Panc1 (cell line): ENCODE data around the gene SLC25A17. TPM values are rescaled to one million over a fixed set of nuclear protein-coding genes. Genes with fewer than 3 reads are reported as not detected.
A peak's percentile ranks its signal among the peaks of the same experiment; 100 is the strongest.
"Not testable (repeated sequence)": the region's sequence is repeated elsewhere in the genome, so short reads cannot be mapped to it uniquely, and the experiment has no call there.

Experiments
- ATAC-seq: fragments of 200-7000 bp; cut with Tn5 transposase; 2 replicates; pipeline ENCODE4 v1.9.1; 2020; ENCODE audit warnings: mild to moderate bottlenecking, moderate library complexity
- BruUV-seq: library from RNA; stranded (reverse); fragments of 400-500 nt; replicated peaks from 2 replicates; lab custom pipeline; 2021; lab: Mats Ljungman, UMichigan
- CTCF ChIA-PET: fragments of 300-600 bp; sonication (Branson Sonifier 250); formaldehyde crosslinking; loops from one replicate; lab custom pipeline; 2022; ENCODE audit warnings: antibody characterized with exemption; lab: Charles Lee
- POLR2A ChIA-PET: fragments of 300-600 bp; sonication (Branson Sonifier 250); formaldehyde crosslinking; loops from one replicate; lab custom pipeline; 2022; ENCODE audit warnings: antibody characterized with exemption; lab: Charles Lee
- DNase-seq: peaks from one replicate; pipeline ENCODE4 v3.0.0-alpha.2; 2010; ENCODE audit warnings: low read depth, low spot score
- H3K27ac ChIP-seq: 2 replicates; pipeline ENCODE4 v1.5.1; 2011; ENCODE audit warnings: mild to moderate bottlenecking, low read length, inconsistent platforms
- H3K27me3 ChIP-seq: fragments of 200-500 bp; sonication (Bioruptor generic); 2 replicates; pipeline ENCODE4 v1.6.0; 2014; ENCODE audit warnings: low read length, inconsistent platforms; ENCODE audit not compliant: control insufficient read depth, insufficient read depth
- H3K36me3 ChIP-seq: fragments of 200-500 bp; sonication (Bioruptor generic); 2 replicates; pipeline ENCODE4 v1.5.1; 2014; ENCODE audit warnings: inconsistent platforms, mild to moderate bottlenecking, low read length, moderate library complexity; ENCODE audit not compliant: control insufficient read depth, insufficient read depth
- H3K4me1 ChIP-seq: 2 replicates; pipeline ENCODE4 v1.5.1; 2011; ENCODE audit warnings: inconsistent platforms, mild to moderate bottlenecking, low read length, moderate library complexity; ENCODE audit not compliant: control insufficient read depth, insufficient read depth
- H3K4me3 ChIP-seq, 2 experiments: 2 replicates each; pipeline ENCODE4 v1.5.1; 2011 to 2012; ENCODE audit warnings: low read depth in 2 of 2, low read length in 2 of 2, mild to moderate bottlenecking in 2 of 2, inconsistent platforms in 1 of 2, moderate library complexity in 1 of 2
- H3K9me3 ChIP-seq: fragments of 200-500 bp; sonication (Bioruptor generic); 2 replicates; pipeline ENCODE4 v1.5.1; 2014; ENCODE audit warnings: low read depth, mild to moderate bottlenecking, inconsistent platforms, low read length, moderate library complexity; ENCODE audit not compliant: control insufficient read depth, insufficient read depth
- CTCF ChIP-seq: fragments of 450-650 bp; IDR thresholded peaks from 2 replicates; pipeline ENCODE4 v1.5.1; 2017; ENCODE audit warnings: mild to moderate bottlenecking
- POLR2AphosphoS5 ChIP-seq: IDR thresholded peaks from 2 replicates; pipeline ENCODE4 v1.6.1; 2012; ENCODE audit warnings: mild to moderate bottlenecking, low read depth, low read length, moderate library complexity
- REST ChIP-seq, 2 experiments: IDR thresholded peaks; 2 replicates each; pipeline ENCODE4 v1.6.1; 2011 to 2012; ENCODE audit warnings: low read depth in 2 of 2, control low read depth in 1 of 2, low read length in 1 of 2, mild to moderate bottlenecking in 1 of 2, moderate library complexity in 1 of 2; ENCODE audit not compliant: insufficient read depth in 1 of 2
- SIN3A ChIP-seq: IDR thresholded peaks from 2 replicates; pipeline ENCODE4 v1.6.1; 2012; ENCODE audit warnings: low read depth, mild to moderate bottlenecking, low read length, moderate library complexity, borderline replicate concordance; ENCODE audit not compliant: insufficient read depth
- TCF7L2 ChIP-seq: IDR thresholded peaks from 2 replicates; pipeline ENCODE4 v1.6.1; 2011; ENCODE audit warnings: mild to moderate bottlenecking, low read depth, low read length, inconsistent platforms
- in situ Hi-C: cut with HindIII; loops from 2 replicates; pipeline ENCODE4 v1.10.0; 2016; ENCODE audit warnings: low sequenced_read_pairs, low pct_unique_long_range_greater_than_20kb
- intact Hi-C: fragments of 100-400 bp; cut with micrococcal nuclease; formaldehyde crosslinking; loops from one replicate; pipeline ENCODE4 v1.10.0; 2022; ENCODE audit not compliant: unreplicated experiment
- microRNA-seq: library from miRNA; unstranded; fragments of <30 nt; microRNA quantifications from one replicate; pipeline ENCODE4 v1.1.0, GENCODE V29; 2020; ENCODE audit not compliant: unreplicated experiment
- total RNA-seq: library from RNA; stranded (reverse); gene quantifications from one replicate; pipeline ENCODE4 v1.2.1, GENCODE V29; 2021; ENCODE audit not compliant: unreplicated experiment

SLC25A17 gene
- total RNA-seq, 1 experiment from 2014 or later = 28.9 TPM

- H3K27me3 ChIP-seq = no peaks in the 10 kb centered on the region
- peak overlapping the region; percentile 63 for H3K27ac ChIP-seq
- intact Hi-C loops = no loop called here
- POLR2A ChIA-PET = interaction anchor here (0.8 kb wide), 1 partner anchor 11 kb away, joined by 9 read pairs; no protein-coding TSS in a partner anchor
- H3K36me3 ChIP-seq = no peaks in the 10 kb centered on the region
- CTCF ChIA-PET = interaction anchor here (0.6 kb wide), 1 partner anchor 40 kb away, joined by 4 read pairs; no protein-coding TSS in a partner anchor
- TF ChIP-seq REST (IDR thresholded peaks at IDR 0.05; ENCODE audit: insufficient read depth in 1 of 2, low read depth in 2 of 2, low read length in 1 of 2) = no peak
- TF ChIP-seq CTCF = no peak
- TF ChIP-seq SIN3A = no peak
- TF ChIP-seq TCF7L2 = no peak
- no peak for TF ChIP-seq POLR2AphosphoS5
- peaks cover 6% of the 10 kb centered on the region for H3K4me1 ChIP-seq
- no peak overlapping the region for H3K4me3 ChIP-seq
- ATAC-seq (peak; percentile 67), DNase-seq (no peak)
- in situ Hi-C loops = no loop called here
- BruUV-seq = no TSS peak
- no peaks in the 10 kb centered on the region for H3K9me3 ChIP-seq
These were observed 97.9 kb downstream of the SLC25A17 start for GRCh38 chr22:40721266-40721665.

- ATAC-seq = peak; percentile 68
- BruUV-seq = no TSS peak
- ChIA-PET POLR2A (interaction anchor here (0.7 to 0.8 kb wide), 2 partner anchors 11 to 1005 kb away, joined by 7 to 9 read pairs; no protein-coding TSS in a partner anchor), CTCF (interaction anchor here (0.6 kb wide), 1 partner anchor 41 kb away, joined by 4 read pairs; no protein-coding TSS in a partner anchor)
- Histone ChIP-seq H3K4me1 (peaks cover 6% of the 10 kb centered on the region), H3K27ac (peak overlapping the region; percentile 63), H3K4me3 (no peak overlapping the region), H3K36me3 (no peaks in the 10 kb centered on the region), H3K27me3 (no peaks in the 10 kb centered on the region), H3K9me3 (no peaks in the 10 kb centered on the region)
- no peak for DNase-seq
- in situ Hi-C loops (no loop called here), intact Hi-C loops (no loop called here)
- no peak for TF ChIP-seq POLR2AphosphoS5
These were observed 98.4 kb downstream of the SLC25A17 start for GRCh38 chr22:40720538-40721256.

- POLR2A ChIA-PET = interaction anchor here (0.6 to 0.7 kb wide), 2 partner anchors 39 to 1004 kb away, joined by 4 to 7 read pairs; no protein-coding TSS in a partner anchor
- CTCF ChIA-PET, H3K9me3 ChIP-seq, H3K36me3 ChIP-seq, H3K27me3 ChIP-seq, intact Hi-C loops, in situ Hi-C loops, DNase-seq, H3K4me3 ChIP-seq, H3K4me1 ChIP-seq, ATAC-seq, BruUV-seq: not testable (repeated sequence)
- peak overlapping the region; percentile 64; the same call in 1 of the 2 replicates for H3K27ac ChIP-seq
These were observed 99.0 kb downstream of the SLC25A17 start for GRCh38 chr22:40720156-40720537.

Small RNAs within 50 kb of the gene (microRNA-seq; reads per million reads assigned to microRNA genes)
- gene MIR4766 = 1.9 reads per million

Other genes with a start within 250 kb of the SLC25A17 start
- gene MRTFA, start 182.6 kb downstream of the SLC25A17 start, total RNA-seq = 62.1 TPM
- gene MCHR1, start 139.9 kb downstream of the SLC25A17 start, total RNA-seq = not detected
- gene ST13, start 37.3 kb upstream of the SLC25A17 start, total RNA-seq = 200 TPM
- 21.0 TPM for gene XPNPEP3, start 37.8 kb upstream of the SLC25A17 start, total RNA-seq
- gene DNAJB7, start 42.8 kb upstream of the SLC25A17 start, total RNA-seq = not detected
- gene RBX1, start 132.0 kb upstream of the SLC25A17 start, total RNA-seq = 50.7 TPM